CD4-positive, alpha-beta T cell treated with Interleukin-4 for 4 hours (primary cell): Measurements from ENCODE around the gene CPSF7.

Experiments
- DNase-seq: peaks from one replicate; pipeline ENCODE4 v3.0.0-alpha.2; 2020

CPSF7 gene

DNA sequence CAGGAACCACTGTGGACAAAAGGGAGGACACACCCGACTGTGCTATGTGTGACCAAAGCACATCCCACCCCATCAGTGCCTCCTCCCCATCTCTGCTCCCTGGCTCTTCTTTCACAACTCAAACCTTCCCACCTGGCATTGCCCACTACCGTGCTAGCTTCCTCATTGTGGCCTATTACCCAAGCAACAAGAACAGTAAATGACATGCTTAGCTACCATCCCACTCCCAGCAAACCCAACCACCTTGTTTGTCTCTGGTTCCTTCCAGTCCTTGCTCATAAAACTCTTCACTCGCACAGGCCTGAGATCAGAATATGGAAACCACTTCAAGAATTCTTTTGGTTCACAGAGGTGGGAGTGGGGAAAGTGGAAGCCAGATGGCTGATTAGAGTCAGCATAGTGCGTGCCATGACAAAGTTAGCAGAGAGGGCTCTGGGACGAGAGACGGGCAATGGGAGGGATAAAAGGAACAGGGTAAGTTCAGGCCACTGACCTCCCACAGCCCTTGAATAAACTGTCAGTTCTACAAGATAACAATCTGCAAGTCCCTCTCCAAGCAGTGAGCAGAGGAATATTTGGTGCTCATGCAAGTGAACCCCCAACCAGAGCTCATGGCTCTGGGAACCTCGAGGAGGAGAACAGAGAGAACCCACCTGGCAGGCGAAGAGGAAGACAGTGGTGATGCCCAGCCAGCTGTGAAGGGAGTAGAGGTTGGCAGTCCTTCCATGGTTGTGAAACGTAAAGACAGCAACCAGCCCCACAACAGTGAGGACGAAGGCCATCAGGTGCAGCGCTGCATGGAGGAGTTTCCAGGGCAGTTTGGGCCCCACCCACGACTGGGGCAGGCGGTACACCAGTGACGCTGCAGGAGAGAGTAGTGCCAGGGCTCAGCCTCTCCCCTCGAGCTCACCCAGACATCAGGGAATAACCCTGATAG is 76.4 kb downstream of the CPSF7 start:
- no peak for DNase-seq
